Activated B cell treated with CpG ODN at 0.5 μM for 24 hours (primary cell): Measurements from ENCODE around the gene WDR88. TPM values are rescaled to one million over a fixed set of nuclear protein-coding genes. Genes with fewer than 3 reads are reported as not detected.
"Not testable (repeated sequence)": the region's sequence is repeated elsewhere in the genome, so short reads cannot be mapped to it uniquely, and the experiment has no call there.

Source experiments
- ATAC-seq: fragments of 200-7000 bp; cut with Tn5 transposase; one replicate; pipeline ENCODE4 v1.10.0; 2021; ENCODE audit warnings: low read depth, mild to moderate bottlenecking, moderate library complexity
- CTCF ChIA-PET: fragments of 350-600 bp; sonication (Branson Sonifier 250); formaldehyde crosslinking; loops from one replicate; lab custom pipeline; 2021; ENCODE audit warnings: antibody characterized with exemption; lab: Charles Lee
- POLR2A ChIA-PET: fragments of 350-600 bp; sonication (Branson Sonifier 250); formaldehyde crosslinking; loops from one replicate; lab custom pipeline; 2021; ENCODE audit warnings: antibody characterized with exemption; lab: Charles Lee
- DNase-seq: peaks from one replicate; pipeline ENCODE4 v3.0.0; 2022
- H3K27ac Mint-ChIP-seq: one replicate; pipeline ENCODE4 v1.8.0; 2020; ENCODE audit warnings: mixed read lengths
- H3K27me3 Mint-ChIP-seq: one replicate; pipeline ENCODE4 v1.8.0; 2021; ENCODE audit warnings: mixed read lengths
- H3K36me3 Mint-ChIP-seq: one replicate; pipeline ENCODE4 v1.8.0; 2021; ENCODE audit warnings: low read depth, mixed read lengths
- H3K4me1 Mint-ChIP-seq: one replicate; pipeline ENCODE4 v1.8.0; 2021; ENCODE audit warnings: mixed read lengths
- H3K4me3 Mint-ChIP-seq: one replicate; pipeline ENCODE4 v1.8.0; 2020; ENCODE audit warnings: mild to moderate bottlenecking, mixed read lengths
- H3K9me3 Mint-ChIP-seq: one replicate; pipeline ENCODE4 v1.8.0; 2020; ENCODE audit warnings: mixed read lengths
- intact Hi-C: fragments of 100-400 bp; cut with micrococcal nuclease; formaldehyde crosslinking; loops from one replicate; pipeline ENCODE4 v1.15.1; 2024
- total RNA-seq: library from RNA; stranded (reverse); gene quantifications from 2 replicates; pipeline ENCODE4 v1.2.3, GENCODE V29; 2022
- TF ChIP-seq, protein P1 (sequence below): fragments of 200-600 bp; IDR thresholded peaks from one replicate; pipeline ENCODE4 v1.8.0; 2022; ENCODE audit warnings: antibody characterized with exemption, mild to moderate bottlenecking

WDR88 gene
- total RNA-seq, 1 donor from 2014 or later = 0.51 TPM

DNA sequence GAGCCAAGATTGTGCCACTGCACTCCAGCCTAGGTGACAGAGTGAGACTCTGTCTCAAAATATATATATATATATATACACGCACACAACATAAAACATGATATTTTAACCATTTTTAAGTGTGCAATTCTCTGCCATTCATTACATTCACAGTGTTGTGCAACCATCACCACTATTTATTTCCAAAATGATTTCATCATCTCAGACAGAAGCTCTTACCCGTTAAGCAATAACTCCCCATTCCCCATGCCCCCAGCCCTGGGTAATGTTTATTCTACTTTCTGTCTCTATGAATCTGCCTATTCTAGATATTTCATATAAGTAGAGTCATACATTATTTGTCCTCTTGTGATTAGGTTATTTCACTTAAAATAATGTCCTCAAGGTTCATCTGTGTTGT, 20.3 kb downstream of the WDR88 start:
- intact Hi-C loops = no loop called here
- H3K4me3 Mint-ChIP-seq = no peak overlapping the region
- H3K27ac Mint-ChIP-seq = no peak overlapping the region
- ChIA-PET CTCF (no interaction called here), POLR2A (interaction anchor here (2.0 kb wide), 1 partner anchor 24 kb away, joined by 7 read pairs; no protein-coding TSS in a partner anchor)
- TF ChIP-seq, protein P1, sequence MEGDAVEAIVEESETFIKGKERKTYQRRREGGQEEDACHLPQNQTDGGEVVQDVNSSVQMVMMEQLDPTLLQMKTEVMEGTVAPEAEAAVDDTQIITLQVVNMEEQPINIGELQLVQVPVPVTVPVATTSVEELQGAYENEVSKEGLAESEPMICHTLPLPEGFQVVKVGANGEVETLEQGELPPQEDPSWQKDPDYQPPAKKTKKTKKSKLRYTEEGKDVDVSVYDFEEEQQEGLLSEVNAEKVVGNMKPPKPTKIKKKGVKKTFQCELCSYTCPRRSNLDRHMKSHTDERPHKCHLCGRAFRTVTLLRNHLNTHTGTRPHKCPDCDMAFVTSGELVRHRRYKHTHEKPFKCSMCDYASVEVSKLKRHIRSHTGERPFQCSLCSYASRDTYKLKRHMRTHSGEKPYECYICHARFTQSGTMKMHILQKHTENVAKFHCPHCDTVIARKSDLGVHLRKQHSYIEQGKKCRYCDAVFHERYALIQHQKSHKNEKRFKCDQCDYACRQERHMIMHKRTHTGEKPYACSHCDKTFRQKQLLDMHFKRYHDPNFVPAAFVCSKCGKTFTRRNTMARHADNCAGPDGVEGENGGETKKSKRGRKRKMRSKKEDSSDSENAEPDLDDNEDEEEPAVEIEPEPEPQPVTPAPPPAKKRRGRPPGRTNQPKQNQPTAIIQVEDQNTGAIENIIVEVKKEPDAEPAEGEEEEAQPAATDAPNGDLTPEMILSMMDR = no peak
- H3K9me3 Mint-ChIP-seq = no peaks in the 10 kb centered on the region
- DNase-seq = no peak
- H3K27me3 Mint-ChIP-seq = peaks cover 2% of the 10 kb centered on the region
- H3K36me3 Mint-ChIP-seq = no peaks in the 10 kb centered on the region
- no peak for ATAC-seq
- H3K4me1 Mint-ChIP-seq = no peaks in the 10 kb centered on the region

DNA sequence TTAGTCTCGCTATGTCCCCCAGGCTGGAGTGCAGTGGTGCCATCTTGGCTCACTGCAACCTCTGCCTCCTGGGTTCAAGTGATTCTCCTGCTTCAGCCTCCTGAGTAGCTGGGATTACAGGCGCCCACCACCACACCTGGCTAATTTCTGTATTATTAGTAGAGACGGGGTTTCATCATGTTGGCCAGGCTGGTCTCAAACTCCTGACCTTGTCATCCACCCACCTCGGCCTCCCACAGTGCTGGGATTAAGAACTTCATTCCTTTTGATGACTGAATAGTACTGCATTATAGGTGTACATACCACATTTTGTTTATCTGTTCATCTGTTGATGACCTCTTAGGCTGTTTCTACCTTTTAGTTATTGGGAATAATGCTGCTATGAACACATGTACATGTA, 20.7 kb downstream of the WDR88 start:
- H3K9me3 Mint-ChIP-seq, CTCF ChIA-PET, H3K36me3 Mint-ChIP-seq, intact Hi-C loops, H3K27ac Mint-ChIP-seq, ATAC-seq, H3K27me3 Mint-ChIP-seq, H3K4me3 Mint-ChIP-seq, DNase-seq, H3K4me1 Mint-ChIP-seq: not testable (repeated sequence)
- POLR2A ChIA-PET = interaction anchor here (2.0 kb wide), 1 partner anchor 24 kb away, joined by 7 read pairs; no protein-coding TSS in a partner anchor

- intact Hi-C loops, ATAC-seq, POLR2A ChIA-PET, H3K27ac Mint-ChIP-seq, H3K4me1 Mint-ChIP-seq, H3K4me3 Mint-ChIP-seq, H3K9me3 Mint-ChIP-seq, H3K36me3 Mint-ChIP-seq, H3K27me3 Mint-ChIP-seq, DNase-seq: not testable (repeated sequence)
- CTCF ChIA-PET = interaction anchor here (1.0 kb wide), 1 partner anchor 30 kb away, joined by 3 read pairs; no protein-coding TSS in a partner anchor
These were observed 22.4 kb downstream of the WDR88 start for GRCh38 chr19:33154313-33154712.

- Mint-ChIP-seq H3K27ac (no peak overlapping the region), H3K36me3 (no peaks in the 10 kb centered on the region), H3K4me3 (no peak overlapping the region), H3K27me3 (peaks cover 2% of the 10 kb centered on the region), H3K9me3 (no peaks in the 10 kb centered on the region), H3K4me1 (peaks cover 7% of the 10 kb centered on the region)
- no peak for ATAC-seq
- intact Hi-C loops = no loop called here
- TF ChIP-seq, protein P1 = no peak
- DNase-seq = no peak
- ChIA-PET POLR2A (interaction anchor here (0.8 kb wide), 1 partner anchor 68 kb away, joined by 4 read pairs; no protein-coding TSS in a partner anchor), CTCF (no interaction called here)
These were observed 24.4 kb downstream of the WDR88 start for GRCh38 chr19:33156334-33156733.

DNA sequence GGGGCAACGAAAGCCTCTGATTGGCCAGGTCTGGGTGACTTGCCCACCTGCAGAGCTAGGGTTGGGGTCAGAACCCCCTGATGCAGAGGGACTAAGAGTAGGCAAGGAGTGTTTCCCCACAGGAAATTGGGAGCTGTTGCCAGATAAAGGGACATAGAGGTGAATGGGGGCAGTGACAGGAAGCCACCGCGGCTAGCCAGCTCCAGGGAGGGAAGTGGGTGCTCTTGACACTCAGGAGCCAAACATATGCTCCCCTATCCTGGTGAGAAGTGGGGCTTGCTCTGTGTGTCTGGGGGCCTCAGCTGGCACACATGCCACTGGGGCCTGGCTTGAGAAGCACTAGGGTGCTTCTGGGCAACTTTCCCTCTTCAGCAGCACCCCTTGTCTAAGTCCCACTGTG, 26.0 kb downstream of the WDR88 start:
- TF ChIP-seq, protein P1 = no peak
- POLR2A ChIA-PET = interaction anchor here (0.6 kb wide), 1 partner anchor 786 kb away, joined by 6 read pairs; no protein-coding TSS in a partner anchor
- Mint-ChIP-seq H3K36me3 (no peaks in the 10 kb centered on the region), H3K4me3 (no peak overlapping the region), H3K27me3 (peaks cover 2% of the 10 kb centered on the region), H3K27ac (no peak overlapping the region), H3K4me1 (peaks cover 7% of the 10 kb centered on the region), H3K9me3 (no peaks in the 10 kb centered on the region)
- DNase-seq = no peak
- no peak for ATAC-seq
- intact Hi-C loops = no loop called here
- CTCF ChIA-PET = interaction anchor here (0.8 kb wide), 1 partner anchor 14 kb away, joined by 4 read pairs; no protein-coding TSS in a partner anchor

- Mint-ChIP-seq H3K27ac (no peak overlapping the region), H3K4me1 (peaks cover 7% of the 10 kb centered on the region), H3K36me3 (no peaks in the 10 kb centered on the region), H3K9me3 (no peaks in the 10 kb centered on the region), H3K27me3 (peaks cover 2% of the 10 kb centered on the region), H3K4me3 (no peak overlapping the region)
- intact Hi-C loops = no loop called here
- ATAC-seq (no peak), DNase-seq (no peak)
- POLR2A ChIA-PET = interaction anchor here (0.6 kb wide), 1 partner anchor 787 kb away, joined by 6 read pairs; no protein-coding TSS in a partner anchor
- CTCF ChIA-PET = interaction anchor here (0.8 kb wide), 1 partner anchor 14 kb away, joined by 4 read pairs; no protein-coding TSS in a partner anchor
- TF ChIP-seq, protein P1 = no peak
These were observed 26.5 kb downstream of the WDR88 start for GRCh38 chr19:33158365-33158764.
